Liver (tissue), 9 donors: ENCODE data around the gene NEUROG1. TPM values are rescaled to one million over a fixed set of nuclear protein-coding genes. Genes with fewer than 3 reads are reported as not detected.

Experiments used
- DNase-seq: peaks from one replicate; pipeline ENCODE4 v3.0.0-alpha.2; 2017; ENCODE audit warnings: low spot score
- H3K27ac ChIP-seq, 2 donors: one replicate each; pipeline ENCODE4 v1.7.0; 2013; ENCODE audit warnings: inconsistent platforms in 2 of 2, low read length in 2 of 2, control low read depth in 1 of 2, low read depth in 1 of 2, mild to moderate bottlenecking in 1 of 2
- H3K27me3 ChIP-seq, 4 donors: one replicate each; pipeline versions ENCODE4 v1.6.1 to v1.7.0; 2013; ENCODE audit warnings: low read length in 3 of 4, inconsistent platforms in 1 of 4, mild to moderate bottlenecking in 1 of 4, moderate library complexity in 1 of 4; ENCODE audit not compliant: control insufficient read depth in 4 of 4, insufficient read depth in 4 of 4
- H3K36me3 ChIP-seq, 4 donors: one replicate each; pipeline versions ENCODE4 v1.6.1 to v1.7.0; 2013; ENCODE audit warnings: low read length in 3 of 4, mild to moderate bottlenecking in 3 of 4, low read depth in 1 of 4, moderate library complexity in 1 of 4; ENCODE audit not compliant: control insufficient read depth in 4 of 4, insufficient read depth in 3 of 4
- H3K4me1 ChIP-seq, 4 donors: one replicate each; pipeline versions ENCODE4 v1.6.1 to v1.7.0; 2013; ENCODE audit warnings: low read length in 3 of 4, mild to moderate bottlenecking in 3 of 4, moderate library complexity in 1 of 4; ENCODE audit not compliant: control insufficient read depth in 4 of 4, insufficient read depth in 4 of 4
- H3K4me3 ChIP-seq, 3 donors: one replicate each; pipeline versions ENCODE4 v1.6.1 to v1.7.0; 2013; ENCODE audit warnings: low read length in 3 of 3, control low read depth in 1 of 3, low read depth in 1 of 3, mild to moderate bottlenecking in 1 of 3
- H3K9ac ChIP-seq, 2 donors: one replicate each; pipeline ENCODE4 v1.7.0; 2013; ENCODE audit warnings: low read length in 2 of 2, mild to moderate bottlenecking in 2 of 2, moderate library complexity in 2 of 2, control low read depth in 1 of 2, low read depth in 1 of 2
- H3K9me3 ChIP-seq, 4 donors: one replicate each; pipeline versions ENCODE4 v1.6.1 to v1.7.0; 2013; ENCODE audit warnings: low read length in 3 of 4; ENCODE audit not compliant: control insufficient read depth in 4 of 4
- ATF3 ChIP-seq: IDR thresholded peaks from 2 replicates; pipeline ENCODE4 v1.6.1; 2016; ENCODE audit warnings: antibody characterized with exemption
- CTCF ChIP-seq: fragments of 150-350 bp; IDR thresholded peaks from 2 replicates; pipeline ENCODE4 v1.5.1; 2017; ENCODE audit warnings: improper control_type of control experiment, low read depth, low read length; ENCODE audit not compliant: missing input control
- EGR1 ChIP-seq, 2 donors: IDR thresholded peaks; 2 replicates each; pipeline ENCODE4 v1.6.1; 2016 to 2018; ENCODE audit warnings: antibody characterized with exemption in 2 of 2, low read depth in 2 of 2
- FOXA1 ChIP-seq: IDR thresholded peaks from 2 replicates; pipeline ENCODE4 v1.6.1; 2016; ENCODE audit warnings: antibody characterized with exemption
- FOXA2 ChIP-seq: IDR thresholded peaks from 2 replicates; pipeline ENCODE4 v1.6.1; 2016; ENCODE audit warnings: antibody characterized with exemption
- GABPA ChIP-seq, 2 donors: IDR thresholded peaks in 1 of 2; conservative IDR thresholded peaks in 1 of 2; 2 replicates each; pipeline ENCODE4 v1.6.1; 2016; ENCODE audit warnings: antibody characterized with exemption in 2 of 2, mild to moderate bottlenecking in 1 of 2, moderate library complexity in 1 of 2
- HNF4A ChIP-seq, 2 donors: conservative IDR thresholded peaks; 2 replicates each; pipeline ENCODE4 v1.6.1; 2016; ENCODE audit warnings: antibody characterized with exemption in 2 of 2, mild to moderate bottlenecking in 2 of 2
- HNF4G ChIP-seq: IDR thresholded peaks from 2 replicates; pipeline ENCODE4 v1.6.1; 2016; ENCODE audit warnings: antibody characterized with exemption
- JUND ChIP-seq, 2 donors: IDR thresholded peaks; 2 replicates each; pipeline ENCODE4 v1.6.1; 2016; ENCODE audit warnings: antibody characterized with exemption in 2 of 2
- MAX ChIP-seq: IDR thresholded peaks from 2 replicates; pipeline ENCODE4 v1.6.1; 2016; ENCODE audit warnings: antibody characterized with exemption
- NR2F2 ChIP-seq: IDR thresholded peaks from 2 replicates; pipeline ENCODE4 v1.6.1; 2016; ENCODE audit warnings: antibody characterized with exemption
- RAD21 ChIP-seq, 2 donors: IDR thresholded peaks; 2 replicates each; pipeline ENCODE4 v1.6.1; 2016; ENCODE audit warnings: antibody characterized with exemption in 2 of 2, mild to moderate bottlenecking in 2 of 2
- REST ChIP-seq: IDR thresholded peaks from 2 replicates; pipeline ENCODE4 v1.6.1; 2016; ENCODE audit warnings: antibody characterized with exemption, mild to moderate bottlenecking
- RXRA ChIP-seq, 2 donors: IDR thresholded peaks; 2 replicates each; pipeline ENCODE4 v1.6.1; 2017 to 2018; ENCODE audit warnings: antibody characterized with exemption in 2 of 2, mild to moderate bottlenecking in 1 of 2
- SP1 ChIP-seq: IDR thresholded peaks from 2 replicates; pipeline ENCODE4 v1.6.1; 2018; ENCODE audit warnings: antibody characterized with exemption, mild to moderate bottlenecking
- TAF1 ChIP-seq: conservative IDR thresholded peaks from 2 replicates; pipeline ENCODE4 v1.6.1; 2016; ENCODE audit warnings: antibody characterized with exemption, mild to moderate bottlenecking
- YY1 ChIP-seq: IDR thresholded peaks from 2 replicates; pipeline ENCODE4 v1.6.1; 2016; ENCODE audit warnings: antibody characterized with exemption, mild to moderate bottlenecking
- ZBTB33 ChIP-seq: IDR thresholded peaks from 2 replicates; pipeline ENCODE4 v1.6.1; 2016; ENCODE audit warnings: antibody characterized with exemption
- WGBS: extraction: QIAGEN DNeasy Blood & Tissue Kit; methylation state at CpG from one replicate; pipeline ENCODE4 v1.1.7; 2013; 5-methylcytosine and 5-hydroxymethylcytosine counted together
- polyA plus RNA-seq, 2 donors: library from polyadenylated mRNA; stranded (reverse) in 1 of 2; unstranded in 1 of 2; fragments of 200-250 nt in 1 of 2; fragments of >200 nt in 1 of 2; fragmentation: Nextera tagmentation in 1 of 2; extraction: Ambion mirVana in 1 of 2; gene quantifications; one replicate each; pipeline versions ENCODE4 v1.2.1 to v1.2.3, GENCODE V29; 2013 to 2015
- total RNA-seq, 2 donors: library from RNA; depleted of rRNA; stranded (reverse); fragments of >200 nt; gene quantifications; one replicate each; pipeline ENCODE4 v1.2.3, GENCODE V29; 2014
- donor health status: healthy.
- donor health status: healthy.
- donor health status: healthy.
- donor health status: healthy.
- donor health status: healthy.

Gene NEUROG1
- total and polyA plus RNA-seq, 4 donors = not detected

GRCh38 chr5:135577421-135577820 lies 41.7 kb upstream of the NEUROG1 start:
- TF ChIP-seq SP1 = no peak
- TF ChIP-seq TAF1 = no peak
- no peak for TF ChIP-seq HNF4G
- no peak for TF ChIP-seq CTCF
- no peak for TF ChIP-seq GABPA (IDR thresholded peaks at IDR 0.05 in 1 of 2, conservative IDR thresholded peaks at IDR 0.05 in 1 of 2)
- TF ChIP-seq FOXA1 = no peak
- no peak for TF ChIP-seq JUND (IDR thresholded peaks at IDR 0.05)
- no peak for TF ChIP-seq ATF3
- no peak for TF ChIP-seq RXRA (IDR thresholded peaks at IDR 0.05)
- no peak for TF ChIP-seq HNF4A (conservative IDR thresholded peaks at IDR 0.05)
- no peak for TF ChIP-seq REST
- TF ChIP-seq EGR1 (IDR thresholded peaks at IDR 0.05; ENCODE audit: low read depth in 2 of 2) = no peak
- no peak for TF ChIP-seq FOXA2
- no peak for TF ChIP-seq YY1
- no peak for TF ChIP-seq ZBTB33
- no peak for TF ChIP-seq MAX
- no peak for TF ChIP-seq RAD21 (IDR thresholded peaks at IDR 0.05)
- no peak for TF ChIP-seq NR2F2
- no peak overlapping the region for H3K9ac ChIP-seq
- peaks cover 0 to 3% (median 2%) of the 10 kb centered on the region in 4 donors for H3K9me3 ChIP-seq
- no peaks in the 10 kb centered on the region for H3K36me3 ChIP-seq
- no peak for DNase-seq
- peak overlapping the region in 1 of 2 donors; percentile 46 for H3K27ac ChIP-seq
- H3K4me3 ChIP-seq = no peak overlapping the region
- WGBS = 56% methylated on average over 8 of the region's 8 CpGs
- H3K4me1 ChIP-seq = no peaks in the 10 kb centered on the region
- peaks cover 0 to 12% (median 6%) of the 10 kb centered on the region in 4 donors for H3K27me3 ChIP-seq
